ENCODE measurements around the gene TGFBR1. TPM values are rescaled to one million over a fixed set of nuclear protein-coding genes. Genes with fewer than 3 reads are reported as not detected.

Gene TGFBR1
- 10 to 100 TPM; 18.3 to 25.7 (median 20.6) TPM for total RNA-seq
- 1 to 10 TPM; 5.3 to 7.8 (median 5.4) TPM for polyA plus RNA-seq
- long read RNA-seq, donor 1, full-length matches to known transcripts: 25 of 30 reads
- long read RNA-seq, donor 1, partial matches to known transcripts: 1 of 30 reads
- long read RNA-seq, donor 1, other reads (novel, unspliced or antisense): 4 of 30 reads
- long read RNA-seq, donor 2, full-length matches to known transcripts: 14 of 21 reads
- long read RNA-seq, donor 2, partial matches to known transcripts: 0 of 21 reads
- long read RNA-seq, donor 2, other reads (novel, unspliced or antisense): 7 of 21 reads

GRCh38 chr9:99104459-99105151 is at the start of gene TGFBR1:
Gene TGFBR1, plus strand, starts transcription at chr9:99105113. Its CDS starts 93 bp downstream, at chr9:99105206.
- DNase-seq: peak; percentile 95 to 97
- no peaks in the 10 kb centered on the region for H3K36me3 ChIP-seq (ENCODE audit: insufficient read depth in 1 of 2, low read depth in 1 of 2)
- H3K27me3 ChIP-seq (ENCODE audit: insufficient read depth in 3 of 3, low read length in 2 of 3): no peaks in the 10 kb centered on the region
- TF ChIP-seq CTCF (IDR thresholded peaks at IDR 0.05): peak; percentile 11
- no peaks in the 10 kb centered on the region for H3K9me3 ChIP-seq
- H3K4me1 ChIP-seq: peaks cover 36% of the 10 kb centered on the region
- ATAC-seq: peak; percentile 94 to 96 (median 94)
- WGBS, 3 donors: 0 to 1% (median 0%) methylated on average over 46 to 60 of the region's 60 CpGs
- intact Hi-C loops (cut with DNase I): no loop called here
- H3K4me3 ChIP-seq: peak within 1 kb of the TSS; percentile 86
- H3K27ac ChIP-seq: peak within 1 kb of the TSS; percentile 86

DNA sequence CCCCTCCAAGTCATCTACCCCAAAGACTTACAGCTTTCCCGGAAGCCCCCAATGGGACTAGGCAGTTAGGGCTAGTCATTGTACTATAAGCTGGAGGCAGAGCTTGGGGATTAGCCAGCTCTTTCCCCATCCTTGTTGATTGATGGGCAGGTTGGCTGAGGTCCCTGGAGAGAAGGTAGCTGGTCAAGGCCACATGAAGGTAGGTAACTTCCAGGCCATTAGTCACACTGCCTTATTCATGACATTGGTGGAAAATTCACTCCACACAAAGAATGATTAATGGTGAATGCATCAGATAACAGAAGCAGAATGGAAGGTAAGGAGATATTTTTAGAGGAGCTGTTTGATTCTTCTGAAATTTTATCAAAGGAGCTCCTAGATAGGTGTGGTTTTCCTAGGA is 49.5 kb upstream of the TGFBR1 start:
- Histone ChIP-seq H3K9me3 (no peaks in the 10 kb centered on the region), H3K36me3 (ENCODE audit: insufficient read depth in 1 of 2, low read depth in 1 of 2) (peaks cover 2 to 9% of the 10 kb centered on the region in 2 donors), H3K27me3 (ENCODE audit: insufficient read depth in 3 of 3, low read length in 2 of 3) (no peaks in the 10 kb centered on the region), H3K4me3 (no peak overlapping the region), H3K27ac (no peak overlapping the region), H3K4me1 (no peaks in the 10 kb centered on the region)
- intact Hi-C loops (cut with DNase I): no loop called here
- WGBS, 3 donors: 81 to 91% (median 91%) methylated on average over 1 of the region's 1 CpG
- ATAC-seq (no peak), DNase-seq (no peak)
- no peak for TF ChIP-seq CTCF (IDR thresholded peaks at IDR 0.05)

DNA sequence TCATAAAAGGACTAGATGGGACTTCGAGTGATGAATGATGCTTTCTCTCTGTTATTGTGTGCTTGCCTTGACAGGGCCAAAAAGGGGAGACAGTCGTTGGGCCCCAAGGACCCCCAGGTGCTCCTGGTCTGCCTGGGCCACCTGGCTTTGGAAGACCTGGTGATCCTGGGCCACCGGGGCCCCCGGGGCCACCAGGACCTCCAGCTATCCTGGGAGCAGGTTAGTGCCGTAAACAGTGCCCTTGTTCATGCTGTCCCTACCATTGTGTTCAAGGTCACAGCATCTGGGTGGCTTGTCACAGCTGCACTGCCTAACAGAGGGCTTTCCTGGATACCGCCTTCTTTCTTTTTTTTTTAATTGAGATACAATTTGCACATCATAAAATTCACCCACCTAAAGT is 48.7 kb upstream of the TGFBR1 start:
- no peak for TF ChIP-seq CTCF (IDR thresholded peaks at IDR 0.05)
- 91 to 94% (median 93%) methylated on average over 6 of the region's 6 CpGs for WGBS, 3 donors
- ATAC-seq (no peak), DNase-seq (no peak)
- Histone ChIP-seq H3K27ac (no peak overlapping the region), H3K4me3 (no peak overlapping the region), H3K27me3 (ENCODE audit: insufficient read depth in 3 of 3, low read length in 2 of 3) (no peaks in the 10 kb centered on the region), H3K4me1 (no peaks in the 10 kb centered on the region), H3K9me3 (no peaks in the 10 kb centered on the region), H3K36me3 (ENCODE audit: insufficient read depth in 1 of 2, low read depth in 1 of 2) (peaks cover 2 to 13% of the 10 kb centered on the region in 2 donors)
- intact Hi-C loops (cut with DNase I): no loop called here

- Histone ChIP-seq H3K36me3 (ENCODE audit: insufficient read depth in 1 of 2, low read depth in 1 of 2) (peaks cover 2 to 13% of the 10 kb centered on the region in 2 donors), H3K27me3 (ENCODE audit: insufficient read depth in 3 of 3, low read length in 2 of 3) (no peaks in the 10 kb centered on the region), H3K9me3 (no peaks in the 10 kb centered on the region), H3K27ac (no peak overlapping the region), H3K4me1 (no peaks in the 10 kb centered on the region), H3K4me3 (no peak overlapping the region)
- TF ChIP-seq CTCF (IDR thresholded peaks at IDR 0.05): no peak
- intact Hi-C loops (cut with DNase I): no loop called here
- DNase-seq (no peak), ATAC-seq (no peak)
- 77 to 87% (median 83%) methylated on average over 5 of the region's 5 CpGs for WGBS, 3 donors
Measured at GRCh38 chr9:99056886-99057664, 47.8 kb upstream of the TGFBR1 start.
